Mesodermal cell (in vitro differentiated cells): ENCODE data around the gene LRRC45.

Experiments used
- H3K27ac ChIP-seq: 2 replicates; pipeline ENCODE4 v1.7.0; 2013; ENCODE audit warnings: mild to moderate bottlenecking, low read depth, low read length, moderate library complexity; ENCODE audit not compliant: severe bottlenecking
- H3K36me3 ChIP-seq: 2 replicates; pipeline ENCODE4 v1.7.1; 2013; ENCODE audit warnings: mild to moderate bottlenecking, low read length, moderate library complexity; ENCODE audit not compliant: control insufficient read depth, insufficient read depth
- H3K4me1 ChIP-seq: one replicate; pipeline ENCODE4 v1.7.1; 2013; ENCODE audit warnings: mild to moderate bottlenecking, low read length; ENCODE audit not compliant: insufficient read depth, control insufficient read depth, poor library complexity, severe bottlenecking
- H3K4me3 ChIP-seq: 2 replicates; pipeline ENCODE4 v1.7.0; 2013; ENCODE audit warnings: low read length, control low read depth, mild to moderate bottlenecking; ENCODE audit not compliant: insufficient read depth, poor library complexity, severe bottlenecking; ENCODE audit errors: extremely low read depth
- H3K9me3 ChIP-seq: 2 replicates; pipeline ENCODE4 v1.7.1; 2013; ENCODE audit warnings: mild to moderate bottlenecking, low read length, moderate library complexity; ENCODE audit not compliant: control insufficient read depth
- WGBS, 2 experiments: methylation state at CpG; one replicate each; pipeline ENCODE4 v1.1.5; 2013; ENCODE audit warnings: missing lambda C conversion rate in 2 of 2; ENCODE audit not compliant: insufficient coverage in 2 of 2; 5-methylcytosine and 5-hydroxymethylcytosine counted together

LRRC45 gene

GRCh38 chr17:82001571-82002056 lies 21.5 kb upstream of the LRRC45 start:
- H3K9me3 ChIP-seq, result no peaks in the 10 kb centered on the region
- peaks cover 57% of the 10 kb centered on the region for H3K4me1 ChIP-seq
- WGBS, 2 experiments, result 89 to 93% methylated on average over 11 to 16 of the region's 17 CpGs
- H3K4me3 ChIP-seq, result no peak overlapping the region
- peaks cover 8% of the 10 kb centered on the region for H3K36me3 ChIP-seq
- H3K27ac ChIP-seq, result no peak overlapping the region

- Histone ChIP-seq H3K4me1 (peaks cover 63% of the 10 kb centered on the region), H3K36me3 (no peaks in the 10 kb centered on the region), H3K9me3 (no peaks in the 10 kb centered on the region), H3K4me3 (no peak overlapping the region), H3K27ac (peak overlapping the region; percentile 90)
- 64 to 67% methylated on average over 34 to 47 of the region's 53 CpGs for WGBS, 2 experiments
These were observed 19.4 kb upstream of the LRRC45 start for GRCh38 chr17:82003411-82004381.

GRCh38 chr17:82004517-82005455 lies 18.3 kb upstream of the LRRC45 start:
- Histone ChIP-seq H3K4me3 (no peak overlapping the region), H3K27ac (peak overlapping the region; percentile 90), H3K9me3 (no peaks in the 10 kb centered on the region), H3K4me1 (peaks cover 63% of the 10 kb centered on the region), H3K36me3 (no peaks in the 10 kb centered on the region)
- WGBS, 2 experiments, result 94 to 97% methylated on average over 39 of the region's 41 CpGs

- Histone ChIP-seq H3K27ac (no peak overlapping the region), H3K4me1 (peaks cover 55% of the 10 kb centered on the region), H3K4me3 (no peak overlapping the region), H3K36me3 (no peaks in the 10 kb centered on the region), H3K9me3 (no peaks in the 10 kb centered on the region)
- 91 to 93% methylated on average over 19 to 30 of the region's 30 CpGs for WGBS, 2 experiments
These were observed 17.3 kb upstream of the LRRC45 start for GRCh38 chr17:82005701-82006348.

- Histone ChIP-seq H3K9me3 (no peaks in the 10 kb centered on the region), H3K4me1 (peaks cover 47% of the 10 kb centered on the region), H3K4me3 (no peak overlapping the region), H3K36me3 (no peaks in the 10 kb centered on the region), H3K27ac (no peak overlapping the region)
- WGBS, 2 experiments, result 93 to 96% methylated on average over 16 to 18 of the region's 24 CpGs
These were observed 16.5 kb upstream of the LRRC45 start for GRCh38 chr17:82006468-82007227.

GRCh38 chr17:82007228-82007494 lies 15.9 kb upstream of the LRRC45 start:
- Histone ChIP-seq H3K36me3 (peaks cover 3% of the 10 kb centered on the region), H3K9me3 (no peaks in the 10 kb centered on the region), H3K4me1 (peaks cover 45% of the 10 kb centered on the region), H3K27ac (no peak overlapping the region), H3K4me3 (no peak overlapping the region)
- 94 to 95% methylated on average over 6 of the region's 6 CpGs for WGBS, 2 experiments

- WGBS, 2 experiments, result 94 to 95% methylated on average over 25 to 30 of the region's 30 CpGs
- Histone ChIP-seq H3K4me3 (no peak overlapping the region), H3K36me3 (peaks cover 3% of the 10 kb centered on the region), H3K27ac (no peak overlapping the region), H3K9me3 (no peaks in the 10 kb centered on the region), H3K4me1 (peaks cover 46% of the 10 kb centered on the region)
These were observed 15.4 kb upstream of the LRRC45 start for GRCh38 chr17:82007495-82008257.

GRCh38 chr17:82008258-82008940 lies 14.7 kb upstream of the LRRC45 start:
- H3K27ac ChIP-seq, result no peak overlapping the region
- peaks cover 46% of the 10 kb centered on the region for H3K4me1 ChIP-seq
- 91 to 93% methylated on average over 21 to 22 of the region's 26 CpGs for WGBS, 2 experiments
- H3K9me3 ChIP-seq, result no peaks in the 10 kb centered on the region
- H3K36me3 ChIP-seq, result peaks cover 3% of the 10 kb centered on the region
- no peak overlapping the region for H3K4me3 ChIP-seq

GRCh38 chr17:82008941-82009405 lies 14.1 kb upstream of the LRRC45 start:
- no peak overlapping the region for H3K4me3 ChIP-seq
- H3K4me1 ChIP-seq, result peaks cover 49% of the 10 kb centered on the region
- WGBS, 2 experiments, result 96 to 98% methylated on average over 26 to 27 of the region's 28 CpGs
- H3K27ac ChIP-seq, result no peak overlapping the region
- H3K36me3 ChIP-seq, result peaks cover 3% of the 10 kb centered on the region
- H3K9me3 ChIP-seq, result no peaks in the 10 kb centered on the region
